SJCRH30 (cell line): ENCODE data around the gene EVX1. TPM values are rescaled to one million over a fixed set of nuclear protein-coding genes. Genes with fewer than 3 reads are reported as not detected.

Source experiments
- DNase-seq, 2 experiments: peaks; one replicate each; pipeline ENCODE4 v3.0.0-alpha.2; 2015 to 2020
- H3K27ac ChIP-seq: fragments of 250-450 bp; sonication (Bioruptor Pico); 2 replicates; pipeline ENCODE4 v1.5.1; 2020; ENCODE audit warnings: mild to moderate bottlenecking, moderate library complexity
- H3K27me3 ChIP-seq: fragments of 250-450 bp; sonication (Bioruptor Pico); 2 replicates; pipeline ENCODE4 v1.5.1; 2020; ENCODE audit warnings: mild to moderate bottlenecking, moderate library complexity
- H3K36me3 ChIP-seq: fragments of 250-450 bp; sonication (Bioruptor Pico); 2 replicates; pipeline ENCODE4 v1.5.1; 2020; ENCODE audit warnings: mild to moderate bottlenecking, moderate library complexity
- H3K4me1 ChIP-seq: fragments of 250-450 bp; sonication (Bioruptor Pico); 2 replicates; pipeline ENCODE4 v1.5.1; 2020; ENCODE audit warnings: mild to moderate bottlenecking, moderate library complexity
- H3K4me3 ChIP-seq: fragments of 250-450 bp; sonication (Bioruptor Pico); 2 replicates; pipeline ENCODE4 v1.5.1; 2020; ENCODE audit warnings: mild to moderate bottlenecking, moderate library complexity
- H3K9me3 ChIP-seq: fragments of 250-450 bp; sonication (Bioruptor Pico); replicated peaks from 2 replicates; pipeline ENCODE4 v1.5.1; 2020; ENCODE audit warnings: mild to moderate bottlenecking, moderate library complexity
- total RNA-seq: library from RNA; depleted of rRNA; stranded (reverse); fragments of >200 nt; shearing (Covaris generic); gene quantifications from 2 replicates; pipeline ENCODE4 v1.2.3, GENCODE V29; 2014; rRNA removed

The EVX1 gene
- total RNA-seq, 1 experiment from 2014 or later = not detected

GRCh38 chr7:27277628-27278027, 35.0 kb downstream of the EVX1 start:
- no peak overlapping the region for H3K27ac ChIP-seq
- DNase-seq = no peak
- no peaks in the 10 kb centered on the region for H3K4me1 ChIP-seq
- H3K36me3 ChIP-seq = no peaks in the 10 kb centered on the region
- H3K4me3 ChIP-seq = no peak overlapping the region
- H3K27me3 ChIP-seq = no peaks in the 10 kb centered on the region
- H3K9me3 ChIP-seq = no peaks in the 10 kb centered on the region

GRCh38 chr7:27283558-27283957, 41.0 kb downstream of the EVX1 start:
- Histone ChIP-seq H3K27ac (no peak overlapping the region), H3K9me3 (no peaks in the 10 kb centered on the region; the same call in 1 of the 2 replicates), H3K36me3 (no peaks in the 10 kb centered on the region), H3K4me3 (no peak overlapping the region), H3K4me1 (no peaks in the 10 kb centered on the region), H3K27me3 (peaks cover 8% of the 10 kb centered on the region)
- DNase-seq = no peak

GRCh38 chr7:27295236-27295635, 52.6 kb downstream of the EVX1 start:
- DNase-seq = no peak

GRCh38 chr7:27297356-27297755, 54.8 kb downstream of the EVX1 start:
- H3K27ac ChIP-seq = no peak overlapping the region
- H3K4me3 ChIP-seq = no peak overlapping the region
- no peaks in the 10 kb centered on the region; the same call in 1 of the 2 replicates for H3K9me3 ChIP-seq
- H3K27me3 ChIP-seq = no peaks in the 10 kb centered on the region
- no peaks in the 10 kb centered on the region for H3K4me1 ChIP-seq
- H3K36me3 ChIP-seq = no peaks in the 10 kb centered on the region
- no peak for DNase-seq

More at GRCh38 chr7:27295236-27295635, 52.6 kb downstream of the EVX1 start:
- Histone ChIP-seq H3K4me3 (no peak overlapping the region), H3K9me3 (0 out of 2 replicates have a peak, but pooled peaks cover 2% of the 10 kb centered on the region), H3K27me3 (no peaks in the 10 kb centered on the region), H3K4me1 (no peaks in the 10 kb centered on the region), H3K36me3 (no peaks in the 10 kb centered on the region), H3K27ac (no peak overlapping the region)

Other genes starting within 250 kb of the EVX1 start
- 6.8 and 7.3 TPM in 2 replicates for gene HOXA1, start 146.8 kb upstream of the EVX1 start, total RNA-seq
- 2.8 and 4.2 TPM in 2 replicates for gene HOXA2, start 140.1 kb upstream of the EVX1 start, total RNA-seq
- 5.3 and 5.6 TPM in 2 replicates for gene HOXA4, start 112.0 kb upstream of the EVX1 start, total RNA-seq
- gene HOXA5, start 99.1 kb upstream of the EVX1 start, total RNA-seq = 10.4 and 11.9 TPM in 2 replicates
- 3.8 and 4.6 TPM in 2 replicates for gene HOXA6, start 95.0 kb upstream of the EVX1 start, total RNA-seq
- gene HOXA3, start 90.2 kb upstream of the EVX1 start, total RNA-seq = 12.0 and 12.2 TPM in 2 replicates
- gene HOXA7, start 86.1 kb upstream of the EVX1 start, total RNA-seq = 38.6 and 40.4 TPM in 2 replicates
- 0.10 and 0.30 TPM in 2 replicates for gene HOXA9, start 77.3 kb upstream of the EVX1 start, total RNA-seq
- gene HOXA10, start 68.5 kb upstream of the EVX1 start, total RNA-seq = 16.2 and 17.2 TPM in 2 replicates
- gene HOXA11, start 57.6 kb upstream of the EVX1 start, total RNA-seq = 5.0 and 5.8 TPM in 2 replicates
- 1.6 and 1.7 TPM in 2 replicates for gene HOXA13, start 42.7 kb upstream of the EVX1 start, total RNA-seq